ENCODE measurements around the gene BMI1. TPM values are rescaled to one million over a fixed set of nuclear protein-coding genes. Genes with fewer than 3 reads are reported as not detected.

BMI1 gene
- total RNA-seq, 2 donors from 2014 or later = 24.7 to 38.7 TPM

GRCh38 chr10:22374489-22375126, 53.7 kb downstream of the BMI1 start:
- WGBS, 2 donors = 76 to 79% methylated on average over 3 of the region's 3 CpGs
- Histone ChIP-seq H3K4me1 (no peaks in the 10 kb centered on the region), H3K4me3 (no peak overlapping the region), H3K9me3 (no peaks in the 10 kb centered on the region), H3K27me3 (no peaks in the 10 kb centered on the region), H3K27ac (no peak overlapping the region), H3K36me3 (replicated peaks in 1 of 2; ENCODE audit: insufficient read depth in 1 of 2, low read depth in 2 of 2) (no peaks in the 10 kb centered on the region)
- TF ChIP-seq CTCF (IDR thresholded peaks at IDR 0.05) (no peak), POLR2A (IDR thresholded peaks at IDR 0.05) (no peak)
- intact Hi-C loops (cut with DNase I) = no loop called here
- DNase-seq (no peak), ATAC-seq (no peak)

- TF ChIP-seq CTCF (IDR thresholded peaks at IDR 0.05) (no peak), POLR2A (IDR thresholded peaks at IDR 0.05) (no peak)
- Histone ChIP-seq H3K9me3 (no peaks in the 10 kb centered on the region), H3K27ac (no peak overlapping the region), H3K27me3 (no peaks in the 10 kb centered on the region), H3K36me3 (replicated peaks in 1 of 2; ENCODE audit: insufficient read depth in 1 of 2, low read depth in 2 of 2) (no peaks in the 10 kb centered on the region), H3K4me3 (no peak overlapping the region), H3K4me1 (no peaks in the 10 kb centered on the region)
- DNase-seq = no peak
- 66 to 79% methylated on average over 3 of the region's 3 CpGs for WGBS, 2 donors
- ATAC-seq = no peak
- intact Hi-C loops (cut with DNase I) = no loop called here
These were observed 58.2 kb downstream of the BMI1 start for GRCh38 chr10:22379059-22379458.

Small RNAs within 50 kb of the gene (small RNA-seq; reads per million reads assigned to genes)
- gene AL158211.3 = not detected

Other genes starting within 250 kb of the BMI1 start
- gene EBLN1, start 103.1 kb upstream of the BMI1 start, total RNA-seq = not detected
- gene COMMD3, start 4.7 kb upstream of the BMI1 start, total RNA-seq = 10 to 100 TPM; 14.8 to 32.7 TPM
- under 1 TPM in 1 of 2 donors, not detected in 1; 0.26 TPM for gene SPAG6, start 24.4 kb downstream of the BMI1 start, total RNA-seq

Data from body of pancreas (tissue), 4 donors.